ENCODE results near the gene ICAM5. TPM values are rescaled to one million over a fixed set of nuclear protein-coding genes. Genes with fewer than 3 reads are reported as not detected.

Gene ICAM5
- total and polyA plus RNA-seq, 7 donors, result 0.04 to 0.22 (median 0.08) TPM; not detected in 3

GRCh38 chr19:10284960-10285278 is 4.8 kb upstream of the ICAM5 start:
- no peak for TF ChIP-seq CTCF (IDR thresholded peaks at IDR 0.05)
- Histone ChIP-seq H3K9me3 (no peaks in the 10 kb centered on the region), H3K36me3 (ENCODE audit: insufficient read depth in 1 of 2, low read depth in 1 of 2) (peaks cover 0 to 12% of the 10 kb centered on the region in 2 donors), H3K4me1 (peaks cover 16% of the 10 kb centered on the region), H3K4me3 (no peak overlapping the region), H3K27me3 (ENCODE audit: insufficient read depth in 3 of 3, low read length in 2 of 3) (peaks cover 0 to 37% (median 16%) of the 10 kb centered on the region in 3 donors), H3K27ac (no peak overlapping the region)
- intact Hi-C loops (cut with DNase I), result no loop called here
- DNase-seq (no peak), ATAC-seq (no peak)
- 94 to 96% (median 95%) methylated on average over 13 of the region's 13 CpGs for WGBS, 3 donors

GRCh38 chr19:10285393-10285792 is 4.4 kb upstream of the ICAM5 start:
- no peak overlapping the region for H3K4me3 ChIP-seq
- no peaks in the 10 kb centered on the region for H3K9me3 ChIP-seq
- ATAC-seq, result no peak
- H3K27ac ChIP-seq, result no peak overlapping the region
- TF ChIP-seq CTCF (IDR thresholded peaks at IDR 0.05), result no peak
- peaks cover 0 to 12% of the 10 kb centered on the region in 2 donors for H3K36me3 ChIP-seq (ENCODE audit: insufficient read depth in 1 of 2, low read depth in 1 of 2)
- no peak for DNase-seq
- H3K27me3 ChIP-seq (ENCODE audit: insufficient read depth in 3 of 3, low read length in 2 of 3), result peaks cover 0 to 42% (median 19%) of the 10 kb centered on the region in 3 donors
- WGBS, 3 donors, result 93 to 94% (median 93%) methylated on average over 4 of the region's 4 CpGs
- H3K4me1 ChIP-seq, result peaks cover 21% of the 10 kb centered on the region
- intact Hi-C loops (cut with DNase I), result no loop called here

GRCh38 chr19:10286803-10287737 is 2.7 kb upstream of the ICAM5 start, which contains the start of gene ICAM4:
Gene ICAM4 (plus strand): TSS chr19:10286955. CDS start chr19:10287013, 58 bp downstream.
- no peak for TF ChIP-seq CTCF (IDR thresholded peaks at IDR 0.05)
- Histone ChIP-seq H3K27ac (peak within 1 kb of the TSS; percentile 4), H3K9me3 (no peaks in the 10 kb centered on the region), H3K4me3 (peak within 1 kb of the TSS; percentile 32), H3K27me3 (ENCODE audit: insufficient read depth in 3 of 3, low read length in 2 of 3) (peaks cover 0 to 58% (median 31%) of the 10 kb centered on the region in 3 donors), H3K36me3 (ENCODE audit: insufficient read depth in 1 of 2, low read depth in 1 of 2) (peaks cover 0 to 12% of the 10 kb centered on the region in 2 donors), H3K4me1 (peaks cover 37% of the 10 kb centered on the region)
- intact Hi-C loops (cut with DNase I), result no loop called here
- WGBS, 3 donors, result 5 to 8% (median 6%) methylated on average over 55 to 59 of the region's 59 CpGs
- ATAC-seq (peak in 2 of 4 donors; percentile 26 to 41), DNase-seq (peak; percentile 60 to 77)

GRCh38 chr19:10288662-10289166 is 1.0 kb upstream of the ICAM5 start:
- intact Hi-C loops (cut with DNase I), result no loop called here
- peak overlapping the region; percentile 59 for H3K4me3 ChIP-seq
- 1 to 4% (median 2%) methylated on average over 23 of the region's 23 CpGs for WGBS, 3 donors
- ATAC-seq (peak in 1 of 4 donors; percentile 32), DNase-seq (no peak)
- H3K27me3 ChIP-seq (ENCODE audit: insufficient read depth in 3 of 3, low read length in 2 of 3), result peaks cover 0 to 75% (median 44%) of the 10 kb centered on the region in 3 donors
- no peaks in the 10 kb centered on the region for H3K9me3 ChIP-seq
- TF ChIP-seq CTCF (IDR thresholded peaks at IDR 0.05), result no peak
- H3K36me3 ChIP-seq (ENCODE audit: insufficient read depth in 1 of 2, low read depth in 1 of 2), result peaks cover 0 to 12% of the 10 kb centered on the region in 2 donors
- no peak overlapping the region for H3K27ac ChIP-seq
- H3K4me1 ChIP-seq, result peaks cover 43% of the 10 kb centered on the region

Data from psoas muscle (tissue), 8 donors.